ENCODE measurements around the gene NOL4L. TPM values are rescaled to one million over a fixed set of nuclear protein-coding genes. Genes with fewer than 3 reads are reported as not detected.

Gene NOL4L
- polyA plus RNA-seq, 4 donors = 16.0 to 97.3 (median 24.0) TPM

DNA sequence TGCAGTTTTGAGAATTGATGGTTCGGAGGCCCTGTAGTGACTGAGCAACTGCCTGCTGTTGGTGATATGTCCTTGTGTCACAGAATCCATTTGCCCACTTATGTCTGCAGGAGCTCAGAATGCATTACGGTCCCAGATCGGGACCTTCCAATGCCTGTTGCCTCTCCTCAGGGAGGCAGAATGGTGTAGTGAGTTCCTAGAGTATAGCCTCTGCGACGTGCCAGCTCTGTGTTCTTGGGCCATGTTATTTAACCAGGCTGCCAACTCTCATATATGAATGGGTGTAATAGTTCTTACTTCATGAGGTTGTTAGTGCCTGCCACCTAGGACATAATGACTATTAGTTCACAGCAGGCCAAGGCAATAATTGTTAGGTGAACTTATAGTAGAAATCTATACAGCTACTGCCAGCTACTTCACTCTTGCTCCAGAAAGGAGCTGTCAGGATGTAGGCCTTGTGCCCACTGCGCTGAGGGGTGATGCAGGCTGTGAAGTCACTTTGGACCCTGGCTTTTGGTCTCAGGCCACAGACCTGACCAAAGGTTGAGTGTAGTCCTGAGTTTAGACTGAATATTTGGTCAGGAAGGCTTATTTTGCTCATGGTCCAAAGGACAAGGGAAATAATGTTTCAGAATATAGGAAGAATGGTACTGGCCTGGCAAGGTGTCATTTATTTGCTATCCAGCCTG is 144.9 kb downstream of the NOL4L start:
- no peak overlapping the region for H3K4me3 ChIP-seq (ENCODE audit: low read depth in 1 of 3, low read length in 3 of 3)
- no peaks in the 10 kb centered on the region for H3K4me1 ChIP-seq (ENCODE audit: control insufficient read depth in 3 of 3, insufficient read depth in 2 of 3, low read depth in 1 of 3, low read length in 2 of 3)
- 83 to 94% (median 84%) methylated on average over 6 of the region's 6 CpGs for WGBS, 3 donors
- no peaks in the 10 kb centered on the region for H3K27me3 ChIP-seq (ENCODE audit: control insufficient read depth in 3 of 3, insufficient read depth in 3 of 3, low read length in 3 of 3)
- H3K36me3 ChIP-seq (ENCODE audit: control insufficient read depth in 3 of 3, insufficient read depth in 2 of 3, low read depth in 1 of 3, low read length in 3 of 3) = peaks cover 13 to 80% (median 21%) of the 10 kb centered on the region in 3 donors
- no peak overlapping the region for H3K27ac ChIP-seq (ENCODE audit: low read depth in 1 of 3, low read length in 2 of 3)
- H3K9me3 ChIP-seq (ENCODE audit: control insufficient read depth in 2 of 2, insufficient read depth in 1 of 2, low read depth in 1 of 2, low read length in 1 of 2) = no peaks in the 10 kb centered on the region
- no peak for DNase-seq
- FAIRE-seq = no peak

DNA sequence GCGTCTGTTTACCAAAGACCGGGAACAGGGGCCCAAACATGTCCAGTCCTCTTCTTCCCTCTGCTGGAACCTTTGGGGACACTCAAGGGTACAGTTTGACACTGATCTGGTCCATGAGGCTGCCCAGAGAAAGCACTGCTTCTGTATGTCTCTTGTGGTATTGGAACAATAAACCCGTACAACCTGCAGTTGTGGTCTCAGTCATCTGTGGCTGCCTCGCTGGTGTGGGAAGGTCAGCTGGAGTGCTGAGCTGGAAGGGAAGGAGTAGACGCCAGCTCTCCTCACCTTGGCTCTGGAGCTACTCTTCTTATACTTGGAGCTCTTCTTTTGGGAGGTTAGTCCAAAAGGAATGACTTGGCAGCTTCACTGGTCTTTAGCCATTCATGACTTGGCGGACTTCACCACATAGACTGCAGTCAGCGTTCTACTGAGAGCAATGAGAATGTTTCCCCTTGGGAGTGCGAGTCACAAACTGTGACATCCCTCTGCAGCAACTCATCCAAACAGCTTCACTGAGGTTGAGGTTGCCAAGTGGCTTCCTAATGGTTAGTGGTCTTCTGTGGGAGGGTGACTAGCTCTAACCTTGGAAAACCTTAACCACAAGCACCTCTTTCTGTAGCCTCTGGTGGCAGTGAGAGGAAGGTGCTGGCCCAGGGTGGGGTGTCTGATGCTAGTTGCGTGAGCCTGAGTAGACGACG is 145.9 kb downstream of the NOL4L start:
- Histone ChIP-seq H3K9me3 (ENCODE audit: control insufficient read depth in 2 of 2, insufficient read depth in 1 of 2, low read depth in 1 of 2, low read length in 1 of 2) (no peaks in the 10 kb centered on the region), H3K27ac (ENCODE audit: low read depth in 1 of 3, low read length in 2 of 3) (no peak overlapping the region), H3K36me3 (ENCODE audit: control insufficient read depth in 3 of 3, insufficient read depth in 2 of 3, low read depth in 1 of 3, low read length in 3 of 3) (peaks cover 13 to 80% (median 14%) of the 10 kb centered on the region in 3 donors), H3K4me3 (ENCODE audit: low read depth in 1 of 3, low read length in 3 of 3) (no peak overlapping the region), H3K4me1 (ENCODE audit: control insufficient read depth in 3 of 3, insufficient read depth in 2 of 3, low read depth in 1 of 3, low read length in 2 of 3) (no peaks in the 10 kb centered on the region), H3K27me3 (ENCODE audit: control insufficient read depth in 3 of 3, insufficient read depth in 3 of 3, low read length in 3 of 3) (no peaks in the 10 kb centered on the region)
- 79 to 92% (median 87%) methylated on average over 11 of the region's 11 CpGs for WGBS, 3 donors
- no peak for DNase-seq
- no peak for FAIRE-seq

- Histone ChIP-seq H3K4me1 (ENCODE audit: control insufficient read depth in 3 of 3, insufficient read depth in 2 of 3, low read depth in 1 of 3, low read length in 2 of 3) (no peaks in the 10 kb centered on the region), H3K27me3 (ENCODE audit: control insufficient read depth in 3 of 3, insufficient read depth in 3 of 3, low read length in 3 of 3) (no peaks in the 10 kb centered on the region), H3K4me3 (ENCODE audit: low read depth in 1 of 3, low read length in 3 of 3) (no peak overlapping the region), H3K9me3 (ENCODE audit: control insufficient read depth in 2 of 2, insufficient read depth in 1 of 2, low read depth in 1 of 2, low read length in 1 of 2) (no peaks in the 10 kb centered on the region), H3K27ac (ENCODE audit: low read depth in 1 of 3, low read length in 2 of 3) (no peak overlapping the region), H3K36me3 (ENCODE audit: control insufficient read depth in 3 of 3, insufficient read depth in 2 of 3, low read depth in 1 of 3, low read length in 3 of 3) (peaks cover 14 to 82% (median 15%) of the 10 kb centered on the region in 3 donors)
- no peak for DNase-seq
- no peak for FAIRE-seq
- 90 to 93% (median 91%) methylated on average over 8 of the region's 8 CpGs for WGBS, 3 donors
These were observed 146.7 kb downstream of the NOL4L start for GRCh38 chr20:32438331-32438858.

DNA sequence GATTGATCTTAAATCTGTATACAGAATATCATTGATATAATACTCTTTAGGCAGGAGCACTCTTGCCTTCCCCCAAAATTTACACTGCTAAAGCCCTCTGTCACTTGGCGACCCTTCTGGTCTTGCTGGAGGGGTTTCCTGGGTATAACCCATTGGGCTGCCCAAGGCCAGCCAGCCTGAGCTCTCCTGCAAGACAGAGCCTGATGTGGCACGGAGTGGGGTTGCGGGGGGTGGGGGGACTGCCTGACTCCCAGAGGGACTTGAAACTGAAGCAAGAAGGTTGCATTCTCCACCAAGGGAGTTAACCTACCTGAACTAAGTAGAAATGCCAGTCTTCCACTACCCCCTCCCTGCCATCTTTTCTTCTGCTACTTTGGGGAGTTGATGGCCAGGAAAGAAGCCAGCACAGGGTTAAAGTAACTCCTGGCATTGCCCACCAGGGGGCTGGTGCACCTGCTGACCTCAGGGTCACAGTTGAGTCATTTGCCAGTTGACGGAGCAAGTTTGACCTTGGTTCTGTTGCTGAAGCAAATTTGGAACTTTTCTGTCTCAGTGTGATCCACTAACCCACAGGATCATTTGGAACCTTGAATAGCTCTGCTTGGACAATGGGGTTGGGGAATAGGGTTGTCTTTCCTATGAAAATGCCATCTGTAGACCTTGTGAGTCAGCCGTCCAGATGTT is 147.6 kb downstream of the NOL4L start:
- FAIRE-seq = no peak
- Histone ChIP-seq H3K36me3 (ENCODE audit: control insufficient read depth in 3 of 3, insufficient read depth in 2 of 3, low read depth in 1 of 3, low read length in 3 of 3) (peaks cover 14 to 81% (median 19%) of the 10 kb centered on the region in 3 donors), H3K27me3 (ENCODE audit: control insufficient read depth in 3 of 3, insufficient read depth in 3 of 3, low read length in 3 of 3) (no peaks in the 10 kb centered on the region), H3K4me3 (ENCODE audit: low read depth in 1 of 3, low read length in 3 of 3) (no peak overlapping the region), H3K27ac (ENCODE audit: low read depth in 1 of 3, low read length in 2 of 3) (no peak overlapping the region), H3K9me3 (ENCODE audit: control insufficient read depth in 2 of 2, insufficient read depth in 1 of 2, low read depth in 1 of 2, low read length in 1 of 2) (no peaks in the 10 kb centered on the region), H3K4me1 (ENCODE audit: control insufficient read depth in 3 of 3, insufficient read depth in 2 of 3, low read depth in 1 of 3, low read length in 2 of 3) (no peaks in the 10 kb centered on the region)
- no peak for DNase-seq
- 79 to 85% (median 83%) methylated on average over 5 of the region's 5 CpGs for WGBS, 3 donors

- Histone ChIP-seq H3K36me3 (ENCODE audit: control insufficient read depth in 3 of 3, insufficient read depth in 2 of 3, low read depth in 1 of 3, low read length in 3 of 3) (peaks cover 14 to 83% (median 19%) of the 10 kb centered on the region in 3 donors), H3K4me1 (ENCODE audit: control insufficient read depth in 3 of 3, insufficient read depth in 2 of 3, low read depth in 1 of 3, low read length in 2 of 3) (no peaks in the 10 kb centered on the region), H3K27ac (ENCODE audit: low read depth in 1 of 3, low read length in 2 of 3) (no peak overlapping the region), H3K9me3 (ENCODE audit: control insufficient read depth in 2 of 2, insufficient read depth in 1 of 2, low read depth in 1 of 2, low read length in 1 of 2) (no peaks in the 10 kb centered on the region), H3K27me3 (ENCODE audit: control insufficient read depth in 3 of 3, insufficient read depth in 3 of 3, low read length in 3 of 3) (no peaks in the 10 kb centered on the region), H3K4me3 (ENCODE audit: low read depth in 1 of 3, low read length in 3 of 3) (no peak overlapping the region)
- 96 to 97% (median 97%) methylated on average over 7 of the region's 7 CpGs for whole genome bisulfite sequencing, 3 donors
- DNase-seq = no peak
- no peak for FAIRE-seq
These were observed 148.2 kb downstream of the NOL4L start for GRCh38 chr20:32436968-32437367.

DNA sequence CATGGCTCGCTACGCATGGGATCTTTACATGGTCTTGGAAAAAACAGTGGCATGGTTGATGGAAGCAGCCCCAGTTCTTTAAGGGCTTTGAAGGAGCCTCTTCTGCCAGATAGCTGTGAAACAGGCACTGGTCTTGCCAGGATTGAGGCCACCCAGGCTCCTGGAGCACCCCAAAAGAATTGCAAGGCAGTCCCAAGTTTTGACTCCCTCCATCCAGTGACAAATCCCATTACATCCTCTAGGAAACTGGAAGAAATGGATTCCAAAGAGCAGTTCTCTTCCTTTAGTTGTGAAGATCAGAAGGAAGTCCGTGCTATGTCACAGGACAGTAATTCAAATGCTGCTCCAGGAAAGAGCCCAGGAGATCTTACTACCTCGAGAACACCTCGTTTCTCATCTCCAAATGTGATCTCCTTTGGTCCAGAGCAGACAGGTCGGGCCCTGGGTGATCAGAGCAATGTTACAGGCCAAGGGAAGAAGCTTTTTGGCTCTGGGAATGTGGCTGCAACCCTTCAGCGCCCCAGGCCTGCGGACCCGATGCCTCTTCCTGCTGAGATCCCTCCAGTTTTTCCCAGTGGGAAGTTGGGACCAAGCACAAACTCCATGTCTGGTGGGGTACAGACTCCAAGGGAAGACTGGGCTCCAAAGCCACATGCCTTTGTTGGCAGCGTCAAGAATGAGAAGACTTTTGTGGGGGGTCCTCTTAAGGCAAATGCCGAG is 148.8 kb downstream of the NOL4L start:
- Histone ChIP-seq H3K27me3 (ENCODE audit: control insufficient read depth in 3 of 3, insufficient read depth in 3 of 3, low read length in 3 of 3) (no peaks in the 10 kb centered on the region), H3K4me1 (ENCODE audit: control insufficient read depth in 3 of 3, insufficient read depth in 2 of 3, low read depth in 1 of 3, low read length in 2 of 3) (no peaks in the 10 kb centered on the region), H3K4me3 (ENCODE audit: low read depth in 1 of 3, low read length in 3 of 3) (no peak overlapping the region), H3K27ac (ENCODE audit: low read depth in 1 of 3, low read length in 2 of 3) (no peak overlapping the region), H3K9me3 (ENCODE audit: control insufficient read depth in 2 of 2, insufficient read depth in 1 of 2, low read depth in 1 of 2, low read length in 1 of 2) (no peaks in the 10 kb centered on the region), H3K36me3 (ENCODE audit: control insufficient read depth in 3 of 3, insufficient read depth in 2 of 3, low read depth in 1 of 3, low read length in 3 of 3) (peaks cover 16 to 82% (median 17%) of the 10 kb centered on the region in 3 donors)
- WGBS, 3 donors = 96 to 98% (median 97%) methylated on average over 11 of the region's 11 CpGs
- FAIRE-seq = no peak
- DNase-seq = no peak

DNA sequence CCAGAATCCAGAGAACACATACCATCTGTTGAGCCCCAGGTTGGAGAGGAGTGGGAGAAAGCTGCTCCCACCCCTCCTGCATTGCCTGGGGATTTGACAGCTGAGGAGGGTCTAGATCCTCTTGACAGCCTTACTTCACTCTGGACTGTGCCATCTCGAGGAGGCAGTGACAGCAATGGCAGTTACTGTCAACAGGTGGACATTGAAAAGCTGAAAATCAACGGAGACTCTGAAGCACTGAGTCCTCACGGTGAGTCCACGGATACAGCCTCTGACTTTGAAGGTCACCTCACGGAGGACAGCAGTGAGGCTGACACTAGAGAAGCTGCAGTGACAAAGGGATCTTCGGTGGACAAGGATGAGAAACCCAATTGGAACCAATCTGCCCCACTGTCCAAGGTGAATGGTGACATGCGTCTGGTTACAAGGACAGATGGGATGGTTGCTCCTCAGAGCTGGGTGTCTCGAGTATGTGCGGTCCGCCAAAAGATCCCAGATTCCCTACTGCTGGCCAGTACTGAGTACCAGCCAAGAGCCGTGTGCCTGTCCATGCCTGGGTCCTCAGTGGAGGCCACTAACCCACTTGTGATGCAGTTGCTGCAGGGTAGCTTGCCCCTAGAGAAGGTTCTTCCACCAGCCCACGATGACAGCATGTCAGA is 149.6 kb downstream of the NOL4L start:
- no peak overlapping the region for H3K4me3 ChIP-seq (ENCODE audit: low read depth in 1 of 3, low read length in 3 of 3)
- no peaks in the 10 kb centered on the region for H3K4me1 ChIP-seq (ENCODE audit: control insufficient read depth in 3 of 3, insufficient read depth in 2 of 3, low read depth in 1 of 3, low read length in 2 of 3)
- H3K27me3 ChIP-seq (ENCODE audit: control insufficient read depth in 3 of 3, insufficient read depth in 3 of 3, low read length in 3 of 3) = no peaks in the 10 kb centered on the region
- DNase-seq (no peak), FAIRE-seq (no peak)
- no peaks in the 10 kb centered on the region for H3K9me3 ChIP-seq (ENCODE audit: control insufficient read depth in 2 of 2, insufficient read depth in 1 of 2, low read depth in 1 of 2, low read length in 1 of 2)
- WGBS, 3 donors = 96 to 97% (median 96%) methylated on average over 12 of the region's 12 CpGs
- peaks cover 16 to 80% (median 21%) of the 10 kb centered on the region in 3 donors for H3K36me3 ChIP-seq (ENCODE audit: control insufficient read depth in 3 of 3, insufficient read depth in 2 of 3, low read depth in 1 of 3, low read length in 3 of 3)
- H3K27ac ChIP-seq (ENCODE audit: low read depth in 1 of 3, low read length in 2 of 3) = no peak overlapping the region
